ENCODE data around the gene CAMTA2. TPM values are rescaled to one million over a fixed set of nuclear protein-coding genes. Genes with fewer than 3 reads are reported as not detected.

Gene CAMTA2
- polyA plus RNA-seq, 1 donor from 2014 or later = 7.3 TPM

DNA sequence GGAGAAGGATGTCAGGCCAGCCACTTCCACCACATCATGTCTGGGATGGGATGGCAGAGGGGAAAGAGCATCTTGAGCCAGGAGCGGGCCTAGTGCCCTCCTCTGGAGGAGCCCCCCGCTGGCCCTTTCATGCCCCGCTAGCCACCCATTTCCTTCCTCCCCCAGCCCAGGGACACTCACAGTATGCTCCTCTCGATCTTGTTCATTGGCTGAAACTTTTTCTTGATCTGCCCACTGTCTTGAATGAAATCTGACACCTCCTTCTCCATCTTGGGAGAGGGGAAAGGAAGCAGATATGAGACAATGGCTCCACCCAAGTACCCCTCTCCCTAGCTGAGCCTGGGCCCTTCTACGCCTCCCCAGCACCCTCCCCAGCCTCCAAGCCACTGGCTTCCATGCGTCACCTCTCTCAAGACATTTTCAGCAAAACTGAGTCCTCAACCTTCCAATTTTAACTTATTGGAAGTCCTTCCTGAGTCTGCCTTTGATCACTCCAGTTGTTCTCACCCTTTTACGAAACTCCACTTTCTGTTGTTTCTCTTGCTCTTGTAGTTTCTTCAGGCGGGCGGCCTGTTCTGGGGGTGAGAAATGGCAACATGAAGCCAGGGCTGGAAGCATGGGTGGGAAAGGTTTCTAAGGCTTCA lies 27.1 kb downstream of the CAMTA2 start:
- Histone ChIP-seq H3K4me2 (ENCODE audit: low read length) (no peak overlapping the region), H3K36me3 (ENCODE audit: insufficient read depth, low read length) (no peaks in the 10 kb centered on the region), H3K9me3 (ENCODE audit: low read length) (no peaks in the 10 kb centered on the region), H3K4me3 (ENCODE audit: low read length) (no peak overlapping the region), H3F3A (ENCODE audit: insufficient read depth, low read length, poor library complexity, severe bottlenecking) (no peaks in the 10 kb centered on the region), H3K9ac (ENCODE audit: low read length) (no peak overlapping the region), H3K27ac (ENCODE audit: low read length) (no peak overlapping the region), H3K27me3 (ENCODE audit: insufficient read depth, low read depth, low read length) (no peaks in the 10 kb centered on the region), H3K79me2 (replicated peaks; ENCODE audit: insufficient read depth, low read length) (no peaks in the 10 kb centered on the region), H3K9me2 (ENCODE audit: insufficient read depth, low read length) (no peaks in the 10 kb centered on the region), H4K20me1 (ENCODE audit: insufficient read depth) (no peaks in the 10 kb centered on the region), H2AFZ (ENCODE audit: low read depth, low read length) (no peak overlapping the region)
- TF ChIP-seq SMC3 (conservative IDR thresholded peaks at IDR 0.05; ENCODE audit: poor library complexity) (no peak), RAD21 (conservative IDR thresholded peaks at IDR 0.05) (no peak), POLR2AphosphoS5 (IDR thresholded peaks at IDR 0.05) (no peak), EP300 (conservative IDR thresholded peaks at IDR 0.05; ENCODE audit: poor library complexity, severe bottlenecking) (no peak)
- TF ChIP-seq, protein P1, sequence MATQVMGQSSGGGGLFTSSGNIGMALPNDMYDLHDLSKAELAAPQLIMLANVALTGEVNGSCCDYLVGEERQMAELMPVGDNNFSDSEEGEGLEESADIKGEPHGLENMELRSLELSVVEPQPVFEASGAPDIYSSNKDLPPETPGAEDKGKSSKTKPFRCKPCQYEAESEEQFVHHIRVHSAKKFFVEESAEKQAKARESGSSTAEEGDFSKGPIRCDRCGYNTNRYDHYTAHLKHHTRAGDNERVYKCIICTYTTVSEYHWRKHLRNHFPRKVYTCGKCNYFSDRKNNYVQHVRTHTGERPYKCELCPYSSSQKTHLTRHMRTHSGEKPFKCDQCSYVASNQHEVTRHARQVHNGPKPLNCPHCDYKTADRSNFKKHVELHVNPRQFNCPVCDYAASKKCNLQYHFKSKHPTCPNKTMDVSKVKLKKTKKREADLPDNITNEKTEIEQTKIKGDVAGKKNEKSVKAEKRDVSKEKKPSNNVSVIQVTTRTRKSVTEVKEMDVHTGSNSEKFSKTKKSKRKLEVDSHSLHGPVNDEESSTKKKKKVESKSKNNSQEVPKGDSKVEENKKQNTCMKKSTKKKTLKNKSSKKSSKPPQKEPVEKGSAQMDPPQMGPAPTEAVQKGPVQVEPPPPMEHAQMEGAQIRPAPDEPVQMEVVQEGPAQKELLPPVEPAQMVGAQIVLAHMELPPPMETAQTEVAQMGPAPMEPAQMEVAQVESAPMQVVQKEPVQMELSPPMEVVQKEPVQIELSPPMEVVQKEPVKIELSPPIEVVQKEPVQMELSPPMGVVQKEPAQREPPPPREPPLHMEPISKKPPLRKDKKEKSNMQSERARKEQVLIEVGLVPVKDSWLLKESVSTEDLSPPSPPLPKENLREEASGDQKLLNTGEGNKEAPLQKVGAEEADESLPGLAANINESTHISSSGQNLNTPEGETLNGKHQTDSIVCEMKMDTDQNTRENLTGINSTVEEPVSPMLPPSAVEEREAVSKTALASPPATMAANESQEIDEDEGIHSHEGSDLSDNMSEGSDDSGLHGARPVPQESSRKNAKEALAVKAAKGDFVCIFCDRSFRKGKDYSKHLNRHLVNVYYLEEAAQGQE (IDR thresholded peaks at IDR 0.05; ENCODE audit: borderline replicate concordance) = no peak

DNA sequence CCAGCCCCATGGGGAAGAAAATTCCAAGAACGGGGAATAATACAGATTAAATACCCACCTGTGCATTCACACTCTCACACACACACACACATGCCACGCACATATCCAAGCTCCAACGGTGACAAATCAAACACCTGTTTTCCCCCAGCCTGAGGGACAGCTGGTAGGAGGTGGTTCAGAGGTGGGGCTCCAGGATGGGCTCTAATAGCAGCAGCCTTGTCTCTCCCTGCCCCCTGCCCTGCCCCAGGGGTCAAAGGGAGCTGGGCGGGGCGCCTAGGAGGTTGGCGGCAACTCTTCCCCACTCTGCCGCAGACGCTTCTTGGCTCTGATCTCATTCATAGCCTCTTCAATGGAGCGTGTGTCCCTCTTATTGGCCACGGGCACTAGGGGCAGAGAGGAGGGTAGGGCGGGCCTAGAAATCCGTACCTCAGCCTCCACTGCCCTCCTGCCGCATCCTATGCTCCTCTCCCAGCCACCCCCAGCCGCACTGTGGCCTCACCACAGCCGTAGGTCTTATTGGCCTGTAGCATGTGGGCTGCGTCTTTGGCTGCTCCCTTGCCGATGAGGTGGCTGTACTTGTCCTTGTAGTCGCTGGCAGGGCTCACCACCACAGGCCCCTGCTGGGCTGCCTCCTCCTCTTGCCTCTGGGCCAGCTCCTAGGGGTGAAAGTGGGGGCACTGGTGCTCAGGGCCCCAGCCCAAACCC lies 28.1 kb downstream of the CAMTA2 start:
- no peaks in the 10 kb centered on the region for H3K9me3 ChIP-seq (ENCODE audit: low read length)
- no peak overlapping the region for H3K4me3 ChIP-seq (ENCODE audit: low read length)
- H3K36me3 ChIP-seq (ENCODE audit: insufficient read depth, low read length) = no peaks in the 10 kb centered on the region
- H2AFZ ChIP-seq (ENCODE audit: low read depth, low read length) = no peak overlapping the region
- no peaks in the 10 kb centered on the region for H3K27me3 ChIP-seq (ENCODE audit: insufficient read depth, low read depth, low read length)
- H3K9ac ChIP-seq (ENCODE audit: low read length) = no peak overlapping the region
- H3K79me2 ChIP-seq (replicated peaks; ENCODE audit: insufficient read depth, low read length) = no peaks in the 10 kb centered on the region
- no peaks in the 10 kb centered on the region for H3K9me2 ChIP-seq (ENCODE audit: insufficient read depth, low read length)
- no peaks in the 10 kb centered on the region for H3F3A ChIP-seq (ENCODE audit: insufficient read depth, low read length, poor library complexity, severe bottlenecking)
- no peak overlapping the region for H3K4me2 ChIP-seq (ENCODE audit: low read length)
- TF ChIP-seq EZH2 (IDR thresholded peaks at IDR 0.05; ENCODE audit: borderline replicate concordance, insufficient read depth, low read length, poor library complexity, severe bottlenecking) = no peak
- TF ChIP-seq, protein P2, sequence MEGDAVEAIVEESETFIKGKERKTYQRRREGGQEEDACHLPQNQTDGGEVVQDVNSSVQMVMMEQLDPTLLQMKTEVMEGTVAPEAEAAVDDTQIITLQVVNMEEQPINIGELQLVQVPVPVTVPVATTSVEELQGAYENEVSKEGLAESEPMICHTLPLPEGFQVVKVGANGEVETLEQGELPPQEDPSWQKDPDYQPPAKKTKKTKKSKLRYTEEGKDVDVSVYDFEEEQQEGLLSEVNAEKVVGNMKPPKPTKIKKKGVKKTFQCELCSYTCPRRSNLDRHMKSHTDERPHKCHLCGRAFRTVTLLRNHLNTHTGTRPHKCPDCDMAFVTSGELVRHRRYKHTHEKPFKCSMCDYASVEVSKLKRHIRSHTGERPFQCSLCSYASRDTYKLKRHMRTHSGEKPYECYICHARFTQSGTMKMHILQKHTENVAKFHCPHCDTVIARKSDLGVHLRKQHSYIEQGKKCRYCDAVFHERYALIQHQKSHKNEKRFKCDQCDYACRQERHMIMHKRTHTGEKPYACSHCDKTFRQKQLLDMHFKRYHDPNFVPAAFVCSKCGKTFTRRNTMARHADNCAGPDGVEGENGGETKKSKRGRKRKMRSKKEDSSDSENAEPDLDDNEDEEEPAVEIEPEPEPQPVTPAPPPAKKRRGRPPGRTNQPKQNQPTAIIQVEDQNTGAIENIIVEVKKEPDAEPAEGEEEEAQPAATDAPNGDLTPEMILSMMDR (IDR thresholded peaks at IDR 0.05; ENCODE audit: poor library complexity, severe bottlenecking) = no peak
- H3K27ac ChIP-seq (ENCODE audit: low read length) = no peak overlapping the region
- H4K20me1 ChIP-seq (ENCODE audit: insufficient read depth) = no peaks in the 10 kb centered on the region

- no peak overlapping the region for H2AFZ ChIP-seq (ENCODE audit: low read depth, low read length)
- H3K4me2 ChIP-seq (ENCODE audit: low read length) = no peak overlapping the region
- H3K4me3 ChIP-seq (ENCODE audit: low read length) = no peak overlapping the region
- no peaks in the 10 kb centered on the region for H3F3A ChIP-seq (ENCODE audit: insufficient read depth, low read length, poor library complexity, severe bottlenecking)
- H3K79me2 ChIP-seq (replicated peaks; ENCODE audit: insufficient read depth, low read length) = no peaks in the 10 kb centered on the region
- H3K27me3 ChIP-seq (ENCODE audit: insufficient read depth, low read depth, low read length) = no peaks in the 10 kb centered on the region
- no peaks in the 10 kb centered on the region for H3K9me3 ChIP-seq (ENCODE audit: low read length)
- H3K9me2 ChIP-seq (ENCODE audit: insufficient read depth, low read length) = no peaks in the 10 kb centered on the region
- H4K20me1 ChIP-seq (ENCODE audit: insufficient read depth) = no peaks in the 10 kb centered on the region
- H3K9ac ChIP-seq (ENCODE audit: low read length) = no peak overlapping the region
- no peak overlapping the region for H3K27ac ChIP-seq (ENCODE audit: low read length)
- no peaks in the 10 kb centered on the region for H3K36me3 ChIP-seq (ENCODE audit: insufficient read depth, low read length)
- TF ChIP-seq POLR2AphosphoS5 (IDR thresholded peaks at IDR 0.05) = no peak
- TF ChIP-seq RAD21 (conservative IDR thresholded peaks at IDR 0.05) = no peak
- TF ChIP-seq, protein P1 (IDR thresholded peaks at IDR 0.05; ENCODE audit: borderline replicate concordance) = no peak
- TF ChIP-seq SMC3 (conservative IDR thresholded peaks at IDR 0.05; ENCODE audit: poor library complexity) = no peak
- TF ChIP-seq MXI1 (conservative IDR thresholded peaks at IDR 0.05; ENCODE audit: poor library complexity, severe bottlenecking) = no peak
- TF ChIP-seq, protein P2 (IDR thresholded peaks at IDR 0.05; ENCODE audit: poor library complexity, severe bottlenecking) = no peak
- no peak for TF ChIP-seq TAF1 (IDR thresholded peaks at IDR 0.05; ENCODE audit: low read depth)
- TF ChIP-seq EZH2 (IDR thresholded peaks at IDR 0.05; ENCODE audit: borderline replicate concordance, insufficient read depth, low read length, poor library complexity, severe bottlenecking) = no peak
Observed at GRCh38 chr17:4958102-4958501, 29.4 kb downstream of the CAMTA2 start.
